ENCODE measurements around the gene SYT8.

Gene SYT8

DNA sequence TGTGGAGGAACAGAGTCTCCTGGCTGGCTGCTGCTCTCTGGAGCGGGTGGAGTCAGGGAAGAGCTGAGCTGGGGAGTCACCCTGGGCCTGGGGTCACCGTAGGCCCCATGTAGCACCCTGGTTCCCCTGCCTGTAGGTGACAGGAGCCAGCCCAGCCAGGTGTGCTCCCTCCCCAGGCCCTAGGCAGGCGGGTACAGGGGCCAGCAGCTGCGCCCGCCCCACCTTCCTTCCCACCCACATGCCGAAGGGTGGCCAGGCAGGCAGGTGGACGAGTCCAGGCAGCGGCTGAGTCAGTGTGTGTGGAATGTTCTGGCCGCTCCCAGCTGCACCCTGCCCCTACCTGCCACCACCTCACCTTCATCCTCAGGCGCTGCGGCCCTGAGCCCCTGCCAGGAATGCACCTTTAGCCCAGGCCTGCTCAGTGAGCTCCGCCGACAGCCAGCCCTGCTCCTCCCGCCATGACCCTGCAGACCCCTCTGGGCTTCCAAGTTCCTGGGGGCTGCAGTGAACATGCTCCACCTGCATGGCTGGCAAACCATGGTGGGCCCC lies 654 bp upstream of the SYT8 start:
- no peak for DNase-seq

DNA sequence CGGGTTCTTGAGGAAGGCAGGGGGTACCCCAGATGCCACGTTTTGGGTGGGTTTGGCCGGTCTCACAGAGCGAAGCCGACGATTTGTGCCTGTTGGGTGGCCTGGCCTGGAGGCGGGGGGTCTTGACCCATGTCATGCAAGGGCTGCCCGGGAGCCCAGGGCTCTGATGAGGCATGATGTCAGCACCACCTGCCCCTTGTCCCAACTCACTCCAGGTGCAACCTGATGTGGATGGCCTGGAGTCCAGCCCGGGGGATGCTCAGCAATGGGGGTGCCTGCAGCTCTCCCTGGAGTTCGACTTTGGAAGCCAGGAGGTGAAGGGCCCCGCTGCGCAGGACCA lies 851 bp downstream of the SYT8 start:
- DNase-seq = no peak

- no peak for DNase-seq
These were observed 1.5 kb downstream of the SYT8 start for GRCh38 chr11:1836011-1836945.

GRCh38 chr11:1837171-1838076 lies 2.6 kb downstream of the SYT8 start:
- DNase-seq = peak; percentile 45

- no peak for DNase-seq
These were observed 3.3 kb downstream of the SYT8 start for GRCh38 chr11:1838077-1838425.

DNA sequence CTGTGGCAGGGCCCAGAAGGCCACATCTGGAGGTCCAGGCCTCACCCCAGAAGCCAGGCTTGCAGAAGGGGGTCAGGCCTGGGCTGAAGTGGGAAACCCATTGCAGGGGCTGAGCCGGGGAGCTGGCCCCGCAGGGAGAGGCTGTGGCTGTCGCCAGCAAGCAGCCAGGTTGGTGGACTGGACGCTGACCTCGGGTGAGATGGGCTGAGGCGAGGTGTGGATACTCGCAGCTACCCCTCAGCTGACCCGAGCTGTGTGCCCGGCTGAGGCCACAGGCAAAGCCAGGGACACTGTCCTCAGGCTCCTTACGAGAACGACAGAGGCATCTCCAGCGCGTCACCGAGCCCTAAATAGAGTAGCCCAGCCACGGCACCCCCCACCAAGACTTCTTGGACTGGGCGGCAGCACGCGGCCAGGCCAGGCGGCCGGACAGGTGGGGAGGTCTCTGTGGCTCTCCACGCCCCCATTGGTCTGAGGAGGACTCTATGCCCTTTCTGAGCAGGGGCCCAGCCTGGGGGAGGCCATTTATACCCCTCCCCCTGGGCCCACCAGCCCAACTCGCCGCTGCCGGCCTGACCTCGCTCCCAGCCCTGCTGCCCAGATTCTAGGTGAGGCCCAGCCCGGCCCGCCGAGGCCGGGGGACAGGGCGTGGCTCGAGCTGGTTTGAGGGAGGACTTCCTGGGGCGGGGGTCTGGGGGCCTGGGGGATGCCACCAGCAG lies 3.8 kb downstream of the SYT8 start, which contains the start of gene TNNI2:
TSS of gene TNNI2 (plus strand) at position 556 of the 719 bp plus-strand sequence. CDS start 716 bp downstream, outside the sequence.
- no peak for DNase-seq

- DNase-seq = no peak
These were observed 4.6 kb downstream of the SYT8 start for GRCh38 chr11:1839204-1839923.

DNA sequence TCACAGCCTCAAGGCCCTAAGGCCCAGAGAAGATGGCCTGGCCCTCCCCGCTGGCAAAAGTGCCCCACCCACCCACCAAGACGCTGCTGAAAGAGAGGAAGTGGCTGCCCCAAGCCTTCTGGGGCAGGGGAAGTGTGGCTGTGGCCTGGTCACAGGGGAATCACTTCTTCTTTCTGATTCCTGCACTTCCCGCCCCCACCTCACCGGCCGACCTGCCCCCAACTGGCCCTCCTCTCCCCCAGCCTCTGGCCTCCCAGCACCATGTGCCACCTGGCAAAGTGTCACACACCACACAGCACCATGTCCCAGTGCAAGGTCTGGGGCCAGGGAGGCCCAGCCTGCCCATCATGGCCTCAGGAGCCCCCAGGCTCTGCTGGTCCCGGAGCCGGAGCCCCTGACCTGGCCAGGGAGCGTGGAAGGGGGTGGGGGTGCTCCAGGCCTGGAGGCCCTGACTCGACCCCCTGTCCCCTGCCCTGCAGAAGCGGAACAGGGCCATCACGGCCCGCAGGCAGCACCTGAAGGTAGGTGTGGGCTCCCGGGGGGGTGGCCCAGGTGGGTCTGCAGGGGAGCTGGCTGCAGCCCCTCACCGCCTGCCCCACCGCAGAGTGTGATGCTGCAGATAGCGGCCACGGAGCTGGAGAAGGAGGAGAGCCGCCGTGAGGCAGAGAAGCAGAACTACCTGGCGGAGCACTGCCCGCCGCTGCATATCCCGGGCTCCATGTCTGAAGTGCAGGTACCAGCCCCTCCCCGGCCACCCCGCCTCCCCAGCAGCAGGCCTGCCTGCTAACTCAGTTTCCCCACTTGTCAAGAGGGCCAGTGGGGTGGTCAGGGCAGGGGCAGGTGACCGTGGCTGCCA lies 5.4 kb downstream of the SYT8 start:
- no peak for DNase-seq

DNA sequence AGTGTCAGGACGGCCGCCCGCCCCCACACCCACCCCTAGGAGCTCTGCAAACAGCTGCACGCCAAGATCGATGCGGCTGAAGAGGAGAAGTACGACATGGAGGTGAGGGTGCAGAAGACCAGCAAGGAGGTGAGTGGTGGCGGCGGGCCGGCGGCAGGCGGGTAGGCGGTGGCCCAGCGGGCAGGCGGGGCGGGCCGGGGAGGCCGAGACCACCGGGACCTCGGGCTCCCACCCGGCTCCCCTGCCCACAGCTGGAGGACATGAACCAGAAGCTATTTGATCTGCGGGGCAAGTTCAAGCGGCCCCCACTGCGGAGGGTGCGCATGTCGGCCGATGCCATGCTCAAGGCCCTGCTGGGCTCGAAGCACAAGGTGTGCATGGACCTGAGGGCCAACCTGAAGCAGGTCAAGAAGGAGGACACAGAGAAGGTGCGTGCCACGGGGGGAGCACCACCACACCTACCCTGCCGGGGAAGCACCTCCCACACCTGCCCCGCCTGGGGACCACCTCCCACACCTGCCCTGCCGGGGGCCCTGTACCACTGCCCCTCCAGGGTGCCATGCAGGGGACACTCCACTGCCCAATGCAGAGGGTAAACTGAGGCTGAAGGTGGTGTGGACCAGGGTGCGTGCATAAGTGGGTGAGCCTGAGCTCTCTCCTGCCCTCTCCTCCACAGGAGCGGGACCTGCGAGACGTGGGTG lies 6.1 kb downstream of the SYT8 start:
- DNase-seq = no peak

DNA sequence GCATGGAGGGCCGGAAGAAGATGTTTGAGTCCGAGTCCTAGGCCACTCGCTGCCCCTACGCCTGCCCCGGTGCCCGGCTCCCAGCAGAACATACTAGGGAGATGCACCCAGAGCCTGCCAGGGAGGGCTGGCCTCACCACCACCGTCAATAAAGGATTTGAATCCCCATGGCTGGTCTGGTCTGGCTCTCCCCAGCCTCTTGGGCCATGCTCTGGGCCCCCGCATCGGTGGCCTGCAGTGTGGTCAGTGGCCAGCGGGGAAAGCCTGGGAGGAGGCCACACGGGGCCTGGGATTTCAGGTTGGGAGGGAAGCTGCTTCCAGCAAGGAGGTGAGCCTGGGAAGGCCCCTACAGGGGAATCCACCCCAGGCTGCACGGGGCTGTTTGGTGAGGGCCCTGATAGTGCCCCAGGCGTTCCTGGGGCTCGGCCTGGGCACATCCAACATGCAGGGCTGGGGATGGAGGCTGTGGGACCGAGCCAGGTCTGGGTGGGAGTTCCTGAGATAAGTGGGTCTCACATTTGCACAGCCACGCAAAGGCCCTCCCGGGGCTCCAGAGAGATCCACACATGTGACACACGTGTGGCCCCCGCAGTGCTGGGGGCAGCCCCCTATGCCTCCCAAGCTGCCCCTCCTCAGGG lies 6.8 kb downstream of the SYT8 start:
- no peak for DNase-seq

- DNase-seq = no peak
These were observed 7.6 kb downstream of the SYT8 start for GRCh38 chr11:1842149-1843097.

GRCh38 chr11:1843098-1843473 lies 8.3 kb downstream of the SYT8 start:
- DNase-seq = no peak

GRCh38 chr11:1843796-1844195 lies 9.0 kb downstream of the SYT8 start:
- DNase-seq = no peak

DNA sequence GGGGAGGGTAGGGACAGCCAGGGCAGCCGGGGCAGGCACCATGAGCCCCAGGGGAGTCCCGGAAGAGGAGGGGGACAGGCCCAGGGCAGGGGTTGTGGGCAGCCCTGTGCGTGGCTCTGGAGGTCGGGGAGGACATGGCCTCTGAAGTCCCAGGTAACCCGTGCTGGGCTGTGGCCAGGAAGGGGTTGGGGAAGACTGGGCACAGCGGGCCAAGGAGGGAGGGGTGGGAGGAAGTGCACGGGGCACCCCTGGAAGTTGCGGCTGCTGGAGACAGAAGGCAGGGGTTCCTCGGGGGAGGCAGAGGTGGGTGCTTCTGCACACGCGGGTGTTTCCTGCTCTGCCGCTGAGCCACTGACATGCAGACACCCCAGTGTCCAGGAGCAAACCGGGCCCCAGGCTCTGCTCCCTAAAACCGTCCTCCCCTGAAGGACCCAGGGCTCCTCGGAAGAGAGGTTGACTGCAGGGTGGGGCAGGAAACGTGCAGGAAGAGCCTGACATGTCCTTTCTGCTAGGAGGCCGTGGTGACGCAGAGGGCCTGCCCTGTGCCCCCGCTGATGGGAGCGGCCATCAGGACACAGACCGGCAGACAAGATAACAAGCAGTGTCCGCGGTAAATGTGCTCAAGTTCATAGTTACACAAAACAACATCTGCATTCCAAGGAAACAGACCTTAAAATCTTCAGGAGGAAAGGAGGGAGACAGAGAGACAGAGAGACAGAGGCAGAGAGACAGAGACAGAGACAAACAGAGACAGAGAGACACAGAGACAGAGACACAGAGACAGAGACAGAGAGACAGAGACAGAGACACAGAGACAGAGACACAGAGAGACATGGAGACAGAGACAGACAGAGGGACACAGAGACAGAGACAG lies 9.7 kb downstream of the SYT8 start:
- no peak for DNase-seq

DNA sequence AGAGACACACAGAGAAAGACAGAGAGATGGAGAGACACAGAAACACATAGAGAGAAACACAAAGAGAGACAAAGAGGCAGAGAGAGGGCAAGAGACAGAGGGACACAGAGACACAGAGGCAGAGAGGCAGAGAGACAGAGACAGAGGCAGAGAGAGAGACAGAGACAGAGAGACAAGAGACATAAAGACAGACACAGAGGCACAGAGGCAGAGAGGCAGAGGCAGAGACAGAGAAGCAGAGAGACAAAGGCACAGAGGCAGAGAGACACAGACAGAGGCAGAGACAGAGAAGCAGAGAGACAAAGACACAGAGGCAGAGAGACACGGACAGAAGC lies 10.3 kb downstream of the SYT8 start:
- DNase-seq = no peak

DNA sequence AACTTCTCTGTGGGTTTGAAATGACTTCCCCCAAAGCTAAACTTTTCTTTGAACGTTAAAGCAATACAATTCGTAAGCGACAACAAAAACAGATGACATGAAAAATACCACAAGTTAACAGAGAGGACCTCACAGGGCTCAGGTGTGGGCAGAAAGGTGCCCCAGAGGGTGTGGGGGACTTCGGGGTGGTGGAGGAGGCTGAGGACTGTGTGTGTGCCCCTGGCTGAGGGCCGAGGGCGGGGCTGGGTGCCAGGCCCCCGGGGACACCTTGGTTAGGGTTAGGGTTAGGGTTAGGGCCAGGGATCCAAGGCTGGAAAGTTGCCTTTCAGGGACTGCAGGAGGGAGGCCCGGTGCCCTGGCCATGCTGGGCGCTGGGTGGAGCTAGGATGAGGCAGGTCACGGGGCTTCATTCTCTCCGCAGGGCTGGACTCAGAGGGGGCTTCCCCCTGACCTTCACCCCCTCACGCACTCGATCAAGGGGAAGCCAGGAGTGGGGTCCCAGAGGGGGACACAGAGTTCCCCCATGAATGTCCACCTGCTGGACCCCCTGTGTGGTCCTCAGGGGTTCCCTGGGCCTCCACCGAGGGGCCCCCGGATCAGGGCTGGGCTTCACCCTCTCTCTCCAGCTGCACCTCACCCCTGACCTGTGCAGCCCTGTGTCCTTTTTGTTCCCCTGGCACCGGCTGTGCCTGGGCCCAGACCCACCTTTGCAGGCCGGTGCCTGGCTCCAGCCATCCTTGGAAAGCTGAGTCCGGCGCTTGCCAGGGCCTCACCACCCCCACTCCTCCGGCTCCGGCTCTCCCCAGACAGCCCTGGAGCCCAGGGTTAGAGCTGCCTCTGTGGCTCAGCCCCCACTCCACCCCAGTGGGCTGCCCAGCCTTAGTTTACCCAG lies 11.0 kb downstream of the SYT8 start:
- DNase-seq = no peak

DNA sequence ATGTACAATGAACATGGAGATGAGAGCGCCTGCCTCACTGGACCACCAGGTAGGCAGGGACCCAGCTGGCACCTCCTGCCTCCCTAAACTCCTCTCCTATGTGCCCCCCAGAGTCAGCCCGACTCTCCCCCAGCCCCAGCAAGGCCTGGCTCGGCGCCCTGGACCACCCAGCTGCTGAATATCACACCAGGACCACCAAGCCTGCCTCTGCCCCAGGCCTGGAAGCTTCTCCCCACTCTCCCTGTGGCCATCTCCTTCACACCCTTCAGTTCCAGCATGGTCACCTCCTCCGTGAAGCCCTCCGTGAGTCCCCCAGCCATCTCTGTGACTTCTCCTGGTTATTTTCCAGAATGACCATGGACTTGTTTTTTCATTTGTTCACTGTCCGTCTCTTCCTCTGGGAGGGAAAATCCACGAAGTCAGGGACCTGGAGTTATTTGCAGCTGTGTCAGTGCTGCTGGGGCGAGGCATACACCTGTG lies 11.7 kb downstream of the SYT8 start:
- no peak for DNase-seq

All from fibroblast of skin of right biceps (primary cell).